HG03045 (cell line): ENCODE measurements around the gene TUT1.

ENCODE experiments used
- ATAC-seq: cut with Tn5 transposase; IDR thresholded peaks from one replicate; pipeline ENCODE4 v1.9.1; 2021; ENCODE audit warnings: mild to moderate bottlenecking, moderate library complexity; ENCODE audit not compliant: unreplicated experiment

Gene TUT1

DNA sequence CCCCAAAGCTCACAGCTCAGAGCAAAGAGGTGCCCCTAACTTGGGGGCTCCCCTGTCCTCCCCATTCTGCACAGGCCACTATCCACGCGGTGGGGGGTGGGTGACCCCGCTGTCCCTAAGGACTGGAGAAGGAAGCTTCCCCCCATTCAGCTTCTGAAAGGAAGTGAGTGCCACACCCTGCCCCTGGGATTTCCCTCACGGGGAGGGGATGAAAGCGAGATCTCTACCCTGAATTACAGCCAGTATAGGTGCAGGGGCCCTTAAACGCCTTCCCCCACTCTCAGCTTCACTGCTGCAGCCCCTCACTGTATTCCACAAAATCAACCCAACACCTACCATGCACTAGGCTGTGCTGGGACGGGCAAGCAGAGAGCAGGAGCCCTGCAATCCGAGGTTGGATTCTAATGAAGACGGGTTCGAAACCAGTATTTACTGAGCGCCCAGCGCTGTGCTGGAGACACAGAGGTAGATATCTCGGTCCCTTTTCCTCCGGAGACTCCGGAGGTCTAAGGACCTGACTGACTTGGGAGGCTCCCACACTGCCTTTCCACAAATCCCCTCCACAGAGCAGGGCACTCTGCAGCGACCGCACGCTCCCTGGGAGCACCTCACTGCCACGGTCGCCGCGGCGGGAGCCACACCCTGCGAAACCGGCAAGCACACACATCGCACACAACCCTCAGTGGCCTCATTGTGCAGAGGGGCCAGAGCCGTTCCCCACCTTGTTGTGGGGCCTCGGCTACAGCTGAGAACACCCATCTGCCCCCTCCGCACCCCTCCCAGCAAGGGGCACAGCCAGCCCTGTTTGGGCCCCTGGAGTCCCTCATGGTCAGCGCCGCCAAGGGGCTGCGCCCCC lies 46.5 kb downstream of the TUT1 start:
- ATAC-seq = no peak

GRCh38 chr11:62543680-62544444 lies 47.5 kb downstream of the TUT1 start:
- ATAC-seq = no peak

DNA sequence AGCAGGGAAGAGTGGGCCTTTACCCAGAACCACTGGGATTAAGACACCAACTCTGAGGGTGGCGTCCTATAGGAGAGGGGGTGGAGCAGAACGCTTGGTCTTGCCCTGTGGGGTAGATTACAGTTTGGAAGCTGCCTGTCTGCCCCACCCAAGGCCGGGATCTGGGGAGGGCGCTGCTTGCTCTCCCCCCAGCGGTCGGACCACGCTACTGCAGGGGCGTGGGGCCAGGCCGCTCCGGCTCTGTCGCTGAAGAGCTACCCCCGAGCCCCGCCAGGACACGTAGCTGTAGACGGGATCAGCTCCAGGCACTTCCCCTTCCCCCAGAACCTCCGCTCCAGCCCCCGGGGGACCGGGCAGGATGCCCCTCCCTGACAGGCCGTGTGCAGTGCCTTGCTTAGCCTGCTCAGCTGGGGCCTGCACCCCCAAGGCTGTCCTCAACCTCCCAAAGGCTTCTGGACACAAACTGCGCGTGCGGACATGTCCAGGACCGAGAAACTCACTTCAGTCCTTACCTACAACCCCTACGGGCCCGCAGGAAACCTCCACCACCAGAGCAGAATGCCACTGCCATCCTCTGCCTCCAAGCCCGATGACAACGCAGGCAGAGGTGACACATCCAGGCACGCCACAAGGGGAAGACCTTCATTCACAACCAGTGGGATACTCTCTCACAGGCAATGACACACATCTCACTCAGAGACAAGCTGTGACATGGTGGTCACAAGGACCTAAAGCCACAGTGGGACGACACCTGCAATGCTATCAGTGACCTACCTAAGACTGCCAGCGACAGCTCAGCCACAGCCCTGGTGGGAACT lies 48.4 kb downstream of the TUT1 start:
- ATAC-seq = no peak

GRCh38 chr11:62542111-62542745 lies 49.1 kb downstream of the TUT1 start:
- ATAC-seq = no peak

- peak; percentile 46 for ATAC-seq
These were observed 50.3 kb downstream of the TUT1 start for GRCh38 chr11:62540804-62541701.

GRCh38 chr11:62539238-62539925 lies 51.9 kb downstream of the TUT1 start:
- no peak for ATAC-seq

DNA sequence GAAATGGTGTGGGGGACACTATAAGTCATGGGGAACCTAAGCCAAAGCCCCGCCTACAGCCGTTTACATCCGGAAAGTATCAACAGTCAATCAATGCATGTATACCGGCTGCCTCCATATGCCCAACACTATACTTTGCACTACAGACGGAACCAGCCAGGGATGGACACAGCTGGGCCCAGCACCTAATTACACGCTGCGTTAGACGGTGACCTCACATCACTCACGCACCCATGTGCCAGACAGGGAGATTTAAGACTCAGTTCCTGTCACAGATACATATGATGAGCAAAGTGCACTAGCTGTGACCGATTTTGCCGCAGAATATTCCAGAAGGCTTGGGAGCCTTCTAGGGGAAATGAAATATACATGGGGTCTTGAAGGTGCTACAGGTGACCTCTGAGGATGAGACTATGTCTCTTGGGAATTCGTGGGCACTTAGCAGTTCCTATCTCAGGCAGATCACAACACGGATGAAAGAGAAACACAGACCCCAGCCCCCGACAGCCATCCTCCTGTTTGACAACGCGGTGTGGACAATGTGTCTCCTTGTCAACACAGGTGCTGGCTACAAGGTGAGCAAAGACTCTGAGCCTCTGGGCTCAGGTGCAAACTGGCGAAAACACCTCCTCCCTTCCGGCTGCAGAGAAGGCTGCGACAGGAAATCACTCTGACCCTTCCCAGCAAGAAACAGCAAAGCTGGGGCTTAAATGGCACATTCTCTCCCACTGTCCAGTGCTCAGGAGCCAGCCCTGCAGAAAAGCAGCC lies 52.7 kb downstream of the TUT1 start:
- ATAC-seq = no peak

DNA sequence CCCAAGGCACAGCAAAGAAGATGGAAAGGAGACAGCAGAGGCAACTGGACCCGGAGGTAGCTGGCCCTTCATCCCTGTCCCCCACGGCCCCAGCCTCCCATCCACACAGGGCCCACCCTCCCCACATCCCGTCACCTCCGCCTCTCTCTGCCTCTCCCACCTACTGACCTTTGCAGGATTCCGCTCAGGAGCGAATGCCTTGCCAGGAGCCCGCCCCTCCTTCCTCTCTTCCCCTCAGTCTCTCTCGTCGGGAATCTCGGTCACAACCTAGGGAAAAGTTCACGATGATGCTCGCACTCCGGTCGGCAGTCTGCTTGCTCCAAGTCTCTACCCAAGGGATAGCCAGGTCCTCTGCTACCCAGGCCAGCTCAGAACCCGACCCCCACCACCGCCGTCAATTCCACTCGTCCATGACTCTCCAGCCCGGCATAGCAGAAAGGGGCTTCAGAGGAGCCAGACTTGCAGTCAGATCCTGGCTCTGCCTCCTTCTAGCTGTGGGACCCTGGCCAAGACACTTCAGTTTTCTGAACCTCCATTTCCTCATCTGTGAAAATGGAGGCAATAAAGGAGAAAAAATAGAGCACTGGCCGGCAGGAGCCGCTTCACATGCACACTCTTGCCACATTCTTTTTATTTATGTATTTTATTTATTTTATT lies 54.9 kb downstream of the TUT1 start:
- no peak for ATAC-seq

- no peak for ATAC-seq
These were observed 55.5 kb downstream of the TUT1 start for GRCh38 chr11:62535802-62536201.

DNA sequence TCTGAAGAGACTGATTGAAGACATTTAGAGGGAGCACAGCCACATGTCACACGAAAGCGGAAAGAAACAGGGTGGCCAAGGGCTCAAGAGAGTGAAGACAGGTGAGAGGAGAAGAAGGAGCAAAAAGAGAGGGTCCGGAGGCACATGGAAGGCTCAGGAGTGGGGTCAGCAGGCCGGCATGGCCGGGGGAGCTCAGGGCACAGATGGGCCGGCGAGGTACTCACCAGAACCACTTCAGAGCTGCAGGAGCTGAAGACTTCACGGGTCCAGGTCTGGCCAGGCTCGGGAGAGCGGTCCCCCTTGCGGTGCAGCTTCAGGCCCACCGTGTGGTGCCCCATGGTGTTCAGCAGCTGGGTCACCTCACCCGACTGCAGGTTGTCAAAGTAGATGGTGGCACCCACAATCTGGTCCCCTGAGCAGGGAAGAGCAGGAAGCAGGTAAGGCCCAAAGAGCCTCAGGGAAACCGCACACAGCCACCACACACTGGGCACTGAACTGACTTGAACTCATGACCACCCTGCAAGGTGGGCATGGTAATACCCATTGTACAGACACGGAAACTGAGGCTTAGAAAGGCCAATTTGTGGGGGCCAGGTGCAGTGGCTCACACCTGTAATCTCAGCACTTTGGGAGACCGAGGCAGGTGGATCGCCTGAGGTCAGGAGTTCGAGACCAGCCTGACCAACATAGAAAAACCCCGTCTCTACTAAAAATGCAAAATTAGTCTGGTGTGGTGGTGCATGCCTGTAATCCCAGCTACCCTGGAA lies 56.4 kb downstream of the TUT1 start:
- ATAC-seq = no peak

- no peak for ATAC-seq
These were observed 59.2 kb downstream of the TUT1 start for GRCh38 chr11:62532096-62532495.
